A549 (cell line): ENCODE data around the gene SEC16A.

Experiments
- BHLHE40 ChIP-seq: IDR thresholded peaks from 2 replicates; pipeline ENCODE4 v1.6.1; 2012; ENCODE audit warnings: low read depth, low read length, inconsistent platforms
- CEBPB ChIP-seq, 2 experiments: fragments of >200 bp in 1 of 2; sonication (Bioruptor Twin) in 1 of 2; formaldehyde crosslinking in 1 of 2; IDR thresholded peaks; 2 replicates each; pipeline ENCODE4 v1.6.1; 2012 to 2016
- CHD2 ChIP-seq: fragments of 150-350 bp; IDR thresholded peaks from 2 replicates; pipeline ENCODE4 v1.6.1; 2014; ENCODE audit warnings: low read length; ENCODE audit not compliant: partially characterized antibody
- EP300 ChIP-seq, 2 experiments: fragments of >200 bp; sonication (Bioruptor Twin); formaldehyde crosslinking; IDR thresholded peaks; 2 replicates in 1 of 2; 3 replicates in 1 of 2; pipeline ENCODE4 v1.6.1; 2016 to 2017
- KDM1A ChIP-seq: fragments of 200-600 bp; sonication (generic); IDR thresholded peaks from 2 replicates; pipeline ENCODE4 v1.6.1; 2016; ENCODE audit warnings: low read depth, mild to moderate bottlenecking
- POLR2A ChIP-seq: IDR thresholded peaks from 2 replicates; pipeline ENCODE4 v1.6.1; 2012; ENCODE audit warnings: mild to moderate bottlenecking, low read length
- POLR2AphosphoS2 ChIP-seq: conservative IDR thresholded peaks from 2 replicates; pipeline ENCODE4 v1.6.1; 2012; ENCODE audit warnings: low read length, improper control_type of control experiment, inconsistent platforms
- TF ChIP-seq, protein P1 (sequence below): fragments of >200 bp; sonication (Bioruptor Twin); formaldehyde crosslinking; IDR thresholded peaks from 3 replicates; pipeline ENCODE4 v1.5.1; 2016

- TF ChIP-seq POLR2A: no peak
- TF ChIP-seq, protein P1, sequence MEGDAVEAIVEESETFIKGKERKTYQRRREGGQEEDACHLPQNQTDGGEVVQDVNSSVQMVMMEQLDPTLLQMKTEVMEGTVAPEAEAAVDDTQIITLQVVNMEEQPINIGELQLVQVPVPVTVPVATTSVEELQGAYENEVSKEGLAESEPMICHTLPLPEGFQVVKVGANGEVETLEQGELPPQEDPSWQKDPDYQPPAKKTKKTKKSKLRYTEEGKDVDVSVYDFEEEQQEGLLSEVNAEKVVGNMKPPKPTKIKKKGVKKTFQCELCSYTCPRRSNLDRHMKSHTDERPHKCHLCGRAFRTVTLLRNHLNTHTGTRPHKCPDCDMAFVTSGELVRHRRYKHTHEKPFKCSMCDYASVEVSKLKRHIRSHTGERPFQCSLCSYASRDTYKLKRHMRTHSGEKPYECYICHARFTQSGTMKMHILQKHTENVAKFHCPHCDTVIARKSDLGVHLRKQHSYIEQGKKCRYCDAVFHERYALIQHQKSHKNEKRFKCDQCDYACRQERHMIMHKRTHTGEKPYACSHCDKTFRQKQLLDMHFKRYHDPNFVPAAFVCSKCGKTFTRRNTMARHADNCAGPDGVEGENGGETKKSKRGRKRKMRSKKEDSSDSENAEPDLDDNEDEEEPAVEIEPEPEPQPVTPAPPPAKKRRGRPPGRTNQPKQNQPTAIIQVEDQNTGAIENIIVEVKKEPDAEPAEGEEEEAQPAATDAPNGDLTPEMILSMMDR: no peak
- no peak for TF ChIP-seq KDM1A
- TF ChIP-seq CHD2: no peak
- TF ChIP-seq POLR2AphosphoS2: no peak
- no peak for TF ChIP-seq EP300 (IDR thresholded peaks at IDR 0.05)
- no peak for TF ChIP-seq CEBPB (IDR thresholded peaks at IDR 0.05)
- TF ChIP-seq BHLHE40: no peak
These were observed 58.0 kb downstream of the SEC16A start for GRCh38 chr9:136424750-136425362.
